Measurements from ENCODE around the gene CPLX1. TPM values are rescaled to one million over a fixed set of nuclear protein-coding genes. Genes with fewer than 3 reads are reported as not detected.
"Not testable (repeated sequence)": the region's sequence is repeated elsewhere in the genome, so short reads cannot be mapped to it uniquely, and the experiment has no call there.

The CPLX1 gene
- total RNA-seq, 2 donors from 2014 or later = not detected

DNA sequence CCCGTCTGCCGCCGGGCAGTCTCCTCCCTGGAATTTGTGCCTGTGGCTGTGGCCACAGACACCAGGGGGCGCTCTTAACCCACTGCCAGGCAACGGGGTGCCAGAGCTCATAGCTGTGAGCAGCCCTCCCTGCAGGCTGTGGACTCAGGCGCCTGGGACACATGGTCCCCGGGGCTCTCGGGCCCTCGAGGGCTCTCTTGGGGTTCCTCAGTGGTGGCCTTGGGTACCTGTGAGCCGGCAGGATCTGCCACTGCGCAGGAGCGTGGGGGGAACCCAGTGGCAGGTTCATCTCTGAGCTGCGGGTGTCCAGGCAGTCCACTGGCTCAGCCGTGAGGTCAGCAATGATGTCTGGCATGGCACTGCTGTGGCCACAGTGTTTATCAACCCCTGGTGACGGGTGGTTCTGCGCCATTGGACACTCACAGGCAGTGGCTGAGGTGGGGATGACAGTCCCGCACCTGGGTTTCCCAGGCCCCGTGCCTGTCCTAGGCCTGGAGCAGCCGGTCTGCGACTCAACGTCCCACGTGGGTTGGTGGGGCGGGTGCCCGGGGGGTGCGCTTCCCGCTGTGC, 83.1 kb downstream of the CPLX1 start:
- peaks cover 2 to 10% of the 10 kb centered on the region in 2 donors for H3K4me1 Mint-ChIP-seq (ENCODE audit: low read depth in 2 of 2)
- no peak overlapping the region for H3K4me3 Mint-ChIP-seq
- no peaks in the 10 kb centered on the region for H3K27me3 Mint-ChIP-seq
- no peak overlapping the region for H3K27ac Mint-ChIP-seq
- H3K9me3 Mint-ChIP-seq = no peaks in the 10 kb centered on the region
- peak; percentile 79 for DNase-seq (ENCODE audit: low spot score)
- peak; percentile 83 to 85 for ATAC-seq
- H3K36me3 Mint-ChIP-seq = no peaks in the 10 kb centered on the region

DNA sequence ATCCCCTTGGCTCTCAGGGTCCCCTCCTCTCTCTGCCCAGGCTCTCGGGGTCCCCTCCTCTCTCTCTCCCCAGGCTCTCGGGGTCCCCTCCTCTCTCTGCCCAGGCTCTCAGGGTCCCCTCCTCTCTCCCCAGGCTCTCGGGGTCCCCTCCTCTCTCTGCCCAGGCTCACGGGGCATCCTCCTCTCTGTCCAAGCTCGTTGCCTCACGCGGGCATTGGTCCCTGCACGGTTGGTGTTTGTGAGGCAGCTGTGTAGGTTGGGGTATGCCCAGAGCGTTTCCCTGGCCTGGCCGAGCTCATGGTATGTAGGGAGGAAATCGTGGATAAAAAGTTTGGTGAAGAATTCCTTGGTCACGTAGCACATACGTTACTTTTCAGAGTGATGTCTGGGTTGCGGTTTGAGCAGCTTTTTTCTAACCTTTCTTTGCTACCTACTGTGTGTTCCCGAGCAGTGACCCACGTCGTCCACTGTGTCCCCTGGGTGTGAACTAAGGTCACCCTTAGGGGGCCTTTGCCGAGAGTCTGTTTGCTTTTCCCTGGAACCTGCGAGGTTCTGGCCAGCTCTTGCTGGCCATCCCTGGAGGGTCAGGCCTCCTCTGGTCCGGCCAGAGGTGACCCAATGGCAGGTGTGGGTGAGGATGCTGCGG, 83.7 kb downstream of the CPLX1 start:
- Mint-ChIP-seq H3K9me3 (no peaks in the 10 kb centered on the region), H3K4me3 (no peak overlapping the region), H3K4me1 (ENCODE audit: low read depth in 2 of 2) (peaks cover 0 to 9% of the 10 kb centered on the region in 2 donors), H3K27ac (no peak overlapping the region), H3K27me3 (no peaks in the 10 kb centered on the region), H3K36me3 (no peaks in the 10 kb centered on the region)
- DNase-seq (ENCODE audit: low spot score) (no peak), ATAC-seq (no peak)

DNA sequence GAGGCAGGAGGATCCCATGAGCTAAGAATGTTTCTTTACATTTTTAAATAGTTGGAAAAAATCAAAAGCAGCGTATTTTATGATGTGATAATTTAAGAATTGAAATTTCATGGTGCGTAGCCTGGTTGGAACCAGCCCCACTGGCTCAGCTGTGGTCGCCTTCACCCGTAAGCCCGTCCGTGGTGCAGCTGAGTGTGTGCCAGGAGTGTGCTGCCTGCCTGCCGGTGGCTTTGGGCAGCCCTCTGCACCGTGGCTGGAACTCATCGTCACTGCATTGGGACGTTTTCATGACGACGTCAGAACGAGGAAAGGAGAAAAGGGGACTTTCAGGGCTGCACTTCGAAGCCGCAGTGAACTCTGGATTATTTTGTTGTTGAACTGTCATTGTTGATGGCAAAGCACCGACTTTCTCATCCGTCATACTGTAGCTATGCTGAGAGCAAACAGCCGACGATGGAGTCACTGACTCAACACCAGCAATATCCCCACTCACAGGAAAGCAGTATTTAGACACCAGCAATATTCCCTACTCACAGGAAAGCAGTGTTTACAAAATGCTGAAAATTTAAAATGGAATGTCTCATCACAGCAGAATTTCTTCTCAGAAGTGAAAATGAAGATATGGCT, 85.2 kb downstream of the CPLX1 start:
- H3K4me3 Mint-ChIP-seq = no peak overlapping the region
- H3K9me3 Mint-ChIP-seq = no peaks in the 10 kb centered on the region
- H3K4me1 Mint-ChIP-seq (ENCODE audit: low read depth in 2 of 2) = peaks cover 0 to 9% of the 10 kb centered on the region in 2 donors
- no peak for ATAC-seq
- no peak overlapping the region for H3K27ac Mint-ChIP-seq
- H3K27me3 Mint-ChIP-seq = no peaks in the 10 kb centered on the region
- DNase-seq (ENCODE audit: low spot score) = no peak
- no peaks in the 10 kb centered on the region for H3K36me3 Mint-ChIP-seq

DNA sequence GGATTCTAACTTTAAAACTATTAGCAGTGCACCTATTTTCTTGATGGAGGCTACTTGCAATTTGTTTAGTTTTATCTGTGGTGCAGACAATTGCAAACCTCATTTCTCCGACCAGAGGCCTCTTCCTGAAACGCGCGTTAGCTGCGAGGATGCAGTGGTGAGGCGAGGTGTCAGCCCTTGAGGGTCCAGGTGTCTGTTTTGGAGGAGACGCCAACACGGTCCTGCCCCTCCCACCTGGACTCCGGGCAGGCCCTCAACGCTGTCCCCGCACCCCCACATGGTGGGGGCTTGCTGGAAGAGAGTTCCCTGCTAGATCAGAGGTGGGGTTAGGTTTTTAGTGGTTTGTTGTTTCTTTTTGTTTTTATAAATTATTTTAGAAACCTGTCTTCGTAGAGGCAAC, 85.9 kb downstream of the CPLX1 start:
- Mint-ChIP-seq H3K9me3 (no peaks in the 10 kb centered on the region), H3K36me3 (no peaks in the 10 kb centered on the region), H3K27me3 (no peaks in the 10 kb centered on the region), H3K4me3 (no peak overlapping the region), H3K4me1 (ENCODE audit: low read depth in 2 of 2) (peaks cover 0 to 9% of the 10 kb centered on the region in 2 donors), H3K27ac (no peak overlapping the region)
- ATAC-seq (no peak), DNase-seq (ENCODE audit: low spot score) (no peak)

DNA sequence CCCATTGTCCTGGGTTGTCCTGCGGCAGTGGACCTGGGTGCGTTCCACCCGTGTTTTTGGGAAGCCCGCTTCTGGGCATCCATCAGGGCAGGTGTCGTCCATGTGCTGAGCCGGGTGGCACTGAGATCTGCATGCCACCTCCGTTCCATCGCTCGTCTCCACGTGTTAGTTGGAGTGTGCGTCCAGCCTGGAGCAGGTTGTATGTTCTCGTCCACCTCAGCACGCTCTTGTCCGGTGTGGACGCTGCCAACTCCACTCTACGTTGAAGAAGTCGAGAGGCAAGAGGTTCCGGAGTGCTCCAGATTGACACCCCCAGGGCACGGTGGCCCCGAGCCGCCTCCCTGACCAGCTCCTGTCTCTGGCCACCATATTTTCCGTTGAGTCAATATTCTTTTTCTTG, 86.4 kb downstream of the CPLX1 start:
- Mint-ChIP-seq H3K27ac (no peak overlapping the region), H3K36me3 (no peaks in the 10 kb centered on the region), H3K9me3 (no peaks in the 10 kb centered on the region), H3K4me1 (ENCODE audit: low read depth in 2 of 2) (peaks cover 0 to 9% of the 10 kb centered on the region in 2 donors), H3K27me3 (no peaks in the 10 kb centered on the region), H3K4me3 (no peak overlapping the region)
- no peak for ATAC-seq
- DNase-seq (ENCODE audit: low spot score) = no peak

DNA sequence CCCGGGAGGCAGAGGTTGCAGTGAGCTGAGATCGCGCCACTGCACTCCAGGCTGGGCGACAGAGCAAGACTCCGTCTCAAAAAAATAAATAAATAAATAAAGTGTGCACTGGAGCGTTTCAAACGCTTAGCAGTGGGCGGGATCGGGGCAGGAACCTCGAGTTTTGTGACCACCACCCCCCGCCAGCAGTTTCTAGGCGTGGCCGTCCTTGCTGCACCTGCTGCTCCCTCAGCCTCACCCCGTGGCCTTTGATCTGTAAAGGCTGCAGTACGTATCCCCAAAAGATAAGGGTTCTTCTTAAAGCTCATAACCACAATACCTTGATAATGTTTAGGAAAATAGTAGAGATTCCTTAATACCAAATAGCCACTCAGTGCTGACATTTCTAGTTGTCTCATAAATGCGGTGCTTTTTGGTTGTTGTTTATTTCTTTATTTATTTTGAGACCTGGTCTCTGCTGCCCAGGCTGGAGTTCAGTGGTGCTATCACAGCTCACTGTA, 87.1 kb downstream of the CPLX1 start:
- no peak overlapping the region for H3K27ac Mint-ChIP-seq
- no peak overlapping the region for H3K4me3 Mint-ChIP-seq

DNA sequence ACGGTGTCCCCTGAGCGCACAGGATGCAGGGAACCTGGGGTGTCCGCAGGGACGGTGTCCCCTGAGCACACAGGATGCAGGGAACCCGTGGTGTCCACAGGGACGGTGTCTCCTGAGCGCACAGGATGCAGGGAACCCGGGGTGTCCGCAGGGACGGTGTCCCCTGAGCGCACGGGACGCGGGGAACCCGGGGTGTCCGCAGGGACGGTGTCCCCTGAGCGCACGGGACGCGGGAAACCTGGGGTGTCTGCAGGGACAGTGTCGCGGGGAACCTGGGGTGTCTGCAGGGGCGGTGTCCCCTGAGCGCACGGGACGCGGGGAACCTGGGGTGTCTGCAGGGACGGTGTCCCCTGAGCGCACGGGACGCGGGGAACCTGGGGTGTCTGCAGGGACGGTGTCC, 89.4 kb downstream of the CPLX1 start:
- H3K9me3 Mint-ChIP-seq; H3K27ac Mint-ChIP-seq; H3K4me1 Mint-ChIP-seq (ENCODE audit: low read depth in 2 of 2): not testable (repeated sequence)

More for the DNA sequence above, 87.1 kb downstream of the CPLX1 start:
- DNase-seq (ENCODE audit: low spot score) (no peak), ATAC-seq (no peak)
- Mint-ChIP-seq H3K36me3 (no peaks in the 10 kb centered on the region), H3K9me3 (no peaks in the 10 kb centered on the region), H3K27me3 (no peaks in the 10 kb centered on the region), H3K4me1 (ENCODE audit: low read depth in 2 of 2) (peaks cover 0 to 6% of the 10 kb centered on the region in 2 donors)

DNA sequence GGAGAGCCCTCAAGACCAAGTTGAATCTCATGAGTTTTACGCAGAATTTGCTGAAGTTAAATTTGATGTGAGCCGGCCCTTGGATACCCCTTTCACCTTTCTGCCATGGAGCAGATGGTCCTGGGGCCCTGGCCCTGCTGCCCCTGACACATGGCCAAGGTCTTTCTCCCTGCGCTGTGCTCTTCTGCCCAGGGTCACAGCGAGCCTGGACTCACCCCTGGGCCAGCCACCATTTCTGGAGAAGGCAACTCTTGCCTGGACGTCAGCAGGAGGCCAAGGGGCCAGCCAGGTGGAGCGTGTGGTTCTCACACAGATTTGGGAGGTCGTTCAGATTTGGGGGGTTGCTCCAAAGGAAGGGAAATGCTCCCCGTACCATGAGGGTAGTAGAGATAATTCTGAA, 90.3 kb downstream of the CPLX1 start:
- Mint-ChIP-seq H3K27ac (no peak overlapping the region), H3K9me3 (no peaks in the 10 kb centered on the region), H3K36me3 (peaks cover 3% of the 10 kb centered on the region), H3K4me3 (no peak overlapping the region), H3K27me3 (no peaks in the 10 kb centered on the region), H3K4me1 (ENCODE audit: low read depth in 2 of 2) (peaks cover 0 to 3% of the 10 kb centered on the region in 2 donors)
- peak; percentile 22 for DNase-seq (ENCODE audit: low spot score)
- no peak for ATAC-seq

More for the DNA sequence above, 89.4 kb downstream of the CPLX1 start:
- not testable (repeated sequence) for H3K4me3 Mint-ChIP-seq, H3K36me3 Mint-ChIP-seq, ATAC-seq, H3K27me3 Mint-ChIP-seq
- peak; percentile 28 for DNase-seq (ENCODE audit: low spot score)

Other genes with a start within 250 kb of the CPLX1 start
- gene TMEM271, start 249.8 kb downstream of the CPLX1 start, total RNA-seq = not detected
- gene PDE6B, start 200.6 kb downstream of the CPLX1 start, total RNA-seq = 10 to 100 TPM; 14.1 to 14.8 TPM
- 100 to 1,000 TPM; 187 to 224 TPM for gene ATP5ME, start 151.9 kb downstream of the CPLX1 start, total RNA-seq
- gene MYL5, start 151.6 kb downstream of the CPLX1 start, total RNA-seq = 10 to 100 TPM; 13.5 to 24.6 TPM
- gene SLC49A3, start 137.0 kb downstream of the CPLX1 start, total RNA-seq = 10 to 100 TPM; 10.5 to 15.9 TPM
- 10 to 100 TPM; 50.6 to 54.3 TPM for gene PCGF3, start 120.3 kb downstream of the CPLX1 start, total RNA-seq
- gene GAK, start 106.2 kb upstream of the CPLX1 start, total RNA-seq = 100 to 1,000 TPM; 168 to 234 TPM
- 10 to 100 TPM; 26.5 to 29.2 TPM for gene TMEM175, start 106.3 kb upstream of the CPLX1 start, total RNA-seq
- 10 to 100 TPM; 15.4 to 19.6 TPM for gene DGKQ, start 147.4 kb upstream of the CPLX1 start, total RNA-seq
- 10 to 100 TPM; 15.7 to 17.5 TPM for gene IDUA, start 160.9 kb upstream of the CPLX1 start, total RNA-seq
- gene SLC26A1, start 167.3 kb upstream of the CPLX1 start, total RNA-seq = under 1 TPM in 1 of 2 donors, not detected in 1; 0.88 TPM
- gene FGFRL1, start 185.5 kb upstream of the CPLX1 start, total RNA-seq = 10 to 100 TPM; 15.2 to 16.6 TPM